Measurements from ENCODE around the gene MISP3. TPM values are rescaled to one million over a fixed set of nuclear protein-coding genes. Genes with fewer than 3 reads are reported as not detected.

Gene MISP3
- total and polyA plus RNA-seq, 9 of the 15 experiments (the other 6 are each of a cell fraction or from before 2014, with no cell fraction given) = 0.25 to 5.6 (median 1.6) TPM

GRCh38 chr19:14093117-14093823, 20.7 kb downstream of the MISP3 start (continued):
- TF ChIP-seq RREB1 (CRISPR knock-in tag; IDR thresholded peaks at IDR 0.05) (no peak), RCOR1 (IDR thresholded peaks at IDR 0.05; ENCODE audit: borderline replicate concordance in 1 of 2, low read depth in 2 of 2, low read length in 2 of 2) (peak in 1 of 2 experiments; percentile 78; a peak in 3 of 4 replicates), KLF16 (IDR thresholded peaks at IDR 0.05) (no peak), NELFE (IDR thresholded peaks at IDR 0.05; ENCODE audit: insufficient read depth, insufficient read length) (no peak), RBFOX2 (IDR thresholded peaks at IDR 0.05; ENCODE audit: low read depth, low read length) (no peak), E4F1 (CRISPR knock-in tag; IDR thresholded peaks at IDR 0.05; ENCODE audit: borderline replicate concordance) (no peak), BACH1 (tag; IDR thresholded peaks at IDR 0.05) (no peak), PPARD (CRISPR knock-in tag; IDR thresholded peaks at IDR 0.05) (no peak), ATF6 (CRISPR knock-in tag; IDR thresholded peaks at IDR 0.05) (no peak), ZNF644 (tag; IDR thresholded peaks at IDR 0.05; ENCODE audit: low read depth) (no peak), TFAP4 (CRISPR knock-in tag; IDR thresholded peaks at IDR 0.05; ENCODE audit: borderline replicate concordance) (no peak), RBM25 (IDR thresholded peaks at IDR 0.05; ENCODE audit: low read depth, low read length, severe bottlenecking) (peak; percentile 92), DACH1 (IDR thresholded peaks at IDR 0.05; ENCODE audit: partially characterized antibody) (no peak), NR0B1 (IDR thresholded peaks at IDR 0.05; ENCODE audit: partially characterized antibody) (no peak)
